ENCODE data around the gene REPS2.

- TF ChIP-seq POLR2A (IDR thresholded peaks at IDR 0.05; ENCODE audit: low read depth, low read length), result no peak
- TF ChIP-seq SPI1 (IDR thresholded peaks at IDR 0.05; ENCODE audit: low read depth, low read length), result no peak
- TF ChIP-seq POLR2AphosphoS5 (IDR thresholded peaks at IDR 0.05; ENCODE audit: low read depth, low read length), result no peak
- no peak for TF ChIP-seq TAF1 (IDR thresholded peaks at IDR 0.05; ENCODE audit: low read depth, low read length)
These were observed 107.0 kb downstream of the REPS2 start for GRCh38 chrX:17053502-17053901.

All from GM12891 (cell line).